GM19023 (cell line): Measurements from ENCODE around the gene ARHGEF4.
A peak's percentile ranks its signal among the peaks of the same experiment; 100 is the strongest.

Experiments
- ATAC-seq: cut with Tn5 transposase; IDR thresholded peaks from one replicate; pipeline ENCODE4 v1.9.1; 2021; ENCODE audit warnings: mild to moderate bottlenecking, moderate library complexity; ENCODE audit not compliant: unreplicated experiment

ARHGEF4 gene

DNA sequence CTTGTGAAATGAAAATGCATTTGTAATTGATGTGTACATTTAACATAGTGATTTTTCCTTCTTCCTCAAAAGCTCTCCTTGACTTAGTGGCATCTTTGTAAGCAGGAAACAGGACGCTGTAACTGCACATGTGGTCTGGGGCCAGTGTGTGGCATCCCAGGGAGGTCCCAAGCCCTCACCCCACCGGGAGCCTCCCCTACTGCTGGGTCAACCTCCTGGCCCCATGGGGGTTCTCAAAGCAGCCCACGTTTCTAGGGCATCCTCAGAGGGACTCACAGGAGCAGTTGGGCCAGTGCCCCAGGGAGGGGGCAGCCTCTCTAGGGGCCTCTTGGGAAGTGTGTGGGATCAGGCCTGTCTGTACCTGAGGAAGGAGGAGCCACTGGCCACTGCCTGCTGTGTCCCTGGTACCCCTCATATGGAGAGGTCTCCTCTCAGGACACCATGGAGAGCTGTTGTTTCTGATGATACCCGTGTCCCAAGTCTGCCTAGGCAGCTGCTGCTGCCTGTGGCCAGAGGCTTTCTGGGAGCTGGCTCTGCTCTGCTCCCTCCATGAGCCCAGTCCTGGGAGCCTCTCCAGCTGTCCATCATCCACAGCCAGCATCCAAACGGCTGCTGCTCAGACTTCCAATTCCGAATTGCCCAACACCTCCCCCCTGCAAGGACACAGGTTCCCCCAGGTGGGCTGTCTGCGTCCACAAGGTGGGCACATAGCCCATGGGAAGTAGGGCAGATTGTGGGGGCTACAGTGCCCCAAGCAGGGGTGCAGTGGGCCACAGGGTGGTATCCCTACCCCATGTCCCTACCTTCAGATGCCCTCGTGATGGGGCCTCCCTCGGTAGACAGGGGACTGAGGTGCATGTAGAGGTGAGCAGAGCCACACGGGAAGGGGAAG lies 13.4 kb downstream of the ARHGEF4 start:
- no peak for ATAC-seq

- ATAC-seq = no peak
Measured at GRCh38 chr2:130850788-130851623, 14.3 kb downstream of the ARHGEF4 start.

DNA sequence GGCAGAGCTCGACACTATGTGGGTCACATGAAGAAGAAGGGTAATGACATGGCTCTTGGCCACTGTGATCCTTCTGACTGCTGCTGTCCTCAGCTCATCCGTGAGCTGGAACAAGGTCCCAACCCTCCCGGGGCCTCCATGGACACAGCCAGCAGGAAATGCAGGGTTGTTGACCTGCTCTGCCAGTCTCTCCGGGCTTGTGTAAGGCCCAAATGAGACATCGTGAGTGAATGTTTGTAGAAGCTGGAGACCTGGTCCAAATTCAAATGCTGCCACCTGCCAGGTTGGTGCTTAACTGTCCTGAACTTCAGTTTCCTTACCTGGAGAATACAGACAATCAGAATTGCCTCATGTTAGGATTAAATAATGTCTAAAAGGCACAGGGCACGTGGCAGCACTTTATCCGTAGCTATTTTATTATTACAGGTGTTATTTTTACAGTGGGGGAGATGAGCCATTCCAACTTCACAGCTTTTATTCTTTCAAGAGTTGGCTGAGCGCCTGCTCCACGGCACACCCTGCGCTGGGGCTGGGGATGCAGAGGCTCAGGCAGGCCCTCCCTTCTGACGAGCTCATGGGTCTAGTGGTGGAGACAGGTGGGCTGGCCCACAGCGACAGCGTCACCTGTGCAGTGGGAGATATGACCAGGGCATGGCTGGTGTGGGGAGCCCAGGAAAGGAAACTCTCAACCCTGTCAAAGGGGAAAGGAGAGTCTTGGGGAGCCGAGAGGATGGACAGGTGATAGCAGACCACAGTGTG lies 15.1 kb downstream of the ARHGEF4 start:
- no peak for ATAC-seq

DNA sequence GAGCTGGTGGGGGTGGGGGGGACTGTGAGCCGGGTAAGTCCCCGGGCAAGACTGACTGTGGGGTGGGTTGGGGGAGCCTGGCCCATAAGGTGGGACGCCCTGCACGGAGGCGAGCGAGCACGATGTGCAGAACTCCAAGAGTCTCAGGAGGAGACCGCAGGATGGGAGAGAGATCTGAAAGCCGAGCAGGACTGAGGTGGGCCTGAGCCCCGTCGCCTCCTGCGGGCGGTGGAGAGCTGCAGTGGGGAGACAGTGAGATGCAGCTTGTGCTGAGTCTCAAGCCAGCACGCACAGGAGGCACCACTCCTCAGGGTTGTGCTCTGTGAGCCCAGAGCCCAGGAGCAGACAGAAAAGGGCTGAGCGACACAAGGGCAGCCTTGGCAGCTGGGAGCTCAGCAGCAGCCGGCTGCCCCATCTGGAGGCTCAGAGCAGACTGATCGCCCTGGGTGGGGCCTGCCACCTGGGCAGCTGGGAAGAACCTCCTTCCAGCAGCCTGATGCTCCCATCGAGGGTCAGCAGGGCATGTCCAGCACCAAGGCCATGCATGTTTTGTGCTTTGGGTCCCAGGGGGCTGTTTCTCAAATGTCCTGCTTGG lies 15.9 kb downstream of the ARHGEF4 start:
- ATAC-seq = no peak

DNA sequence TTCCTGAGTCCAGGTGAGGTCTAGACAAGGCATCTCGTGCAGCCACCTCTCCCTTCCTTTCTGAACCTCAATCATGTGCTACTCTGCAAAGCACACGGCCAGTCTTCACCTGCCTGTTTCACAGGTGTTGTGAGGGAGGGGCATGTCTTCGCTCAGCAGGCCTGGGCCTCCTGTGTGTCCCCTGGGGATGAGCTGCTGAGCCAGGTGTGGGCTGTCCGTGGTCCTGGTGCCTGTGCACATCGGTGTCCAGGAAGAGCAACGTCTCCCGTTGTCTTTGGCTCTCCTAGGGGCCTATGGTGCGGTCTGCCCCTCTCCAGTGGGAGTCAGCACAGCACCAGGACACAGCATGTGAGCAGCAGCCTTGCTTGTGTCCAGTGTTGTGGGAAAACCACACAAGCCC lies 16.7 kb downstream of the ARHGEF4 start:
- no peak for ATAC-seq

DNA sequence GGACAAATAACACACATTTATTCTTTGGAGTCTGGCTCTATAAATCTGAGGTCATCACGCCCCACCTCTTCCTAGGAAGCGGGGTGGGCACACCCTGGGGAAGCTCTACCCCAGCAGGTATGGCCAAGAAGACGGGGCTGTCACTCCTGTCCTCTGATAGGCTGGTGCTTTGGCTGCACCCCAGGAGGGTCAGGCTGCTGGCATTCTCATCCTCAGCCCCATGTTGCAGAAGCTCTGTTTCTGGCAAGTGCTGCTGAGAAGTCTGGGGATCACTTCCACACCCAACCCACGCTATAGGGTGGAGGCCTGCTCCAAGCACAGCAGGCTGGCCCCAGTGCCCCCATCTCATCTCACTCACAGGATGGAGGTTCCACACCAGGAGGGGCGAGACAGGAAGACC lies 17.6 kb downstream of the ARHGEF4 start:
- ATAC-seq = no peak

GRCh38 chr2:130864830-130865800 lies 28.4 kb downstream of the ARHGEF4 start:
- ATAC-seq = no peak

GRCh38 chr2:130869441-130870160 lies 32.9 kb downstream of the ARHGEF4 start:
- no peak for ATAC-seq

- no peak for ATAC-seq
Measured at GRCh38 chr2:130870161-130870485, 33.4 kb downstream of the ARHGEF4 start.

GRCh38 chr2:130870779-130871178 lies 34.1 kb downstream of the ARHGEF4 start:
- ATAC-seq = no peak

DNA sequence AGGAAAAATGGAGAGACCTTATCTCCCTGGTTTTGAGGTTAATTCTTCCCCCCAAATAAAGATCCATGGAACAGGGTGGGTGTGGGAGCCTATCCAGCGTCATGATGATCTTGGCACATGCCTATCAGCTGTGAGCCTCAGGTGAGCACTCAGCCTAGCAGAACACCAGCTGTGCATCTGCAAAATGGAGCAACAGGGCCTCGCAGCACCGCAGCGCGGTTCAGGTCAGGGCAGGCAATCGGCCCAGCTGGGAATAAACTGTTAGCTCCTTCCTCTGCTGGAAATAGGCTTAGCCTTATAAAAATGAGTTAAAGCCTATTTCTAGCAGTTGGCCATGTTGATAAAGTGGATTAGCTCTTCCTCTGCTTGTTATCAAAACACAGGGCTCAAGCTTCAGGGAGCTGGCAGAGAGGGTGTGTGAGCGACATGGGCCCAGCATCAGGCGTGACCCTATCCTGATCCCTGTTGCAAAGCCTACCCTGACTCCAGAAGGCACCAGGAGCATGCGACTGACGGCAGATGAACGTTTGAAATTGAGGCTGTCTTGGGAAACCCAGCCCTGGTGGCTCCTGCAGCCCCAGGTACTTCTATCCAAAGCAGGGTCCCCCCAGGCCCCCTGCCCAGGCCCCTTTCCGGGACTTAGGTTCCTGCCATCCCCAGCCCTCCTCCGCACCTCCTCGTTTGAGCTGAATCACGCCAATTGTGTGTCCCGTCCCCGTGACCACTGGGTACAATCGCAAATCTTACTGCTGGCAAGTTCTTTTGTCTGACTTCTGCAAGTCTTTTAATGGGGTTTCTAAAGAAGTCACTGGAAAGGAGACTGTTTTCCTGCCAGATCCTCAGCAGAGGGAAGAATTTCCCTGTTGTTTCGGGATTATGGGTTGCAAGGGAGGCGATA lies 35.4 kb downstream of the ARHGEF4 start:
- ATAC-seq = no peak

DNA sequence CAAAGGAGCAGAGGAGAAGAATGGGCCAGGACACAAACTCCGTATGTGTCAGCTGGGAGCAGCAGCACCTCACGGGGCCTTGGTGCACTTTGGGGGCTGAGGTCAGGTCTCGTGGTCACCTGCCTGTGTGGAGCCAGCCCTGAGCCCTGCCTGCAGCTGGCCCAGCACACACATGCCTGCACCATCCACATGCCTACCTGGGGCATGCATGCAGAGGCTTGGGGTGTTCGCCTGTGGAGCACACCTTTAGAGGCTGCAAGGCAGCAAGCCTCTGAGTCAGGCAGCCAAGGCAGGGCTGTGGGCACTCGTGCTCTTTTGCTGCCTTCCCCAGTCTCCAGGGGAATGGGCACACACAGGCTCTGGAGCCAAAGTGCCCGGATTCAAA lies 36.0 kb downstream of the ARHGEF4 start:
- no peak for ATAC-seq

DNA sequence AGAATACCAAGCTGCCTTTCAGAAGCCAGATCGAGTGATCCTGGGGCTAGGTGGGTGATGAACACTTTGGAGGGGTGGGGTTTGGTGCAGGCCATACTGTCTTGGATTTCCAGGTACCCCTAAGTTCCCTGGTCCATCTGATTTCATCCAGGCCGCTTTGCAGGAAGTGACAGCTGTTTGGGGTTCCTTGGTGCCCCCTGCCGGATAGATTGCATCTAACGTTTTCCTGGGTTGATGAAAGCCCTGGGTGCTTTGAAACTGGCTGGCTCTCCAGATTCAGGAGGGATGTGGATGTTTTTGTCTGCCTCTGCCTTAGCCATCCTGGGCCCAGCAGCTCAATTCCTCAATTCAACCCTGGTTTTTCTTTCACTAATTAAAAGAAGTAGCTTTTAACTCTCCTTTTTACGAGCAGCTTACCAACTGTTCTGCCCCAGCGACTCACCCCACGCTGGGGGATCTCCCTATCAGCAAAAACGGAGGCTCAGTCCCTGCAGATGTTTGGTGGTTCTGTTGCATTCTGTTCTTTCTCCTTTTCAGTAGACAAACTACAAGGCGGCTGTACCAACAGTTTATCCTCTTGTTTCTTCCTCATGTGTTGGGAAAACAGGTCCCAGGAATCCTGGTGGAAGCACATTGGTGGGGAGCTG lies 37.1 kb downstream of the ARHGEF4 start:
- ATAC-seq = peak; percentile 84

- no peak for ATAC-seq
Measured at GRCh38 chr2:130874512-130874911, 37.8 kb downstream of the ARHGEF4 start.

GRCh38 chr2:130875935-130876334 lies 39.2 kb downstream of the ARHGEF4 start:
- ATAC-seq = no peak

- no peak for ATAC-seq
Measured at GRCh38 chr2:130877258-130877657, 40.5 kb downstream of the ARHGEF4 start.

DNA sequence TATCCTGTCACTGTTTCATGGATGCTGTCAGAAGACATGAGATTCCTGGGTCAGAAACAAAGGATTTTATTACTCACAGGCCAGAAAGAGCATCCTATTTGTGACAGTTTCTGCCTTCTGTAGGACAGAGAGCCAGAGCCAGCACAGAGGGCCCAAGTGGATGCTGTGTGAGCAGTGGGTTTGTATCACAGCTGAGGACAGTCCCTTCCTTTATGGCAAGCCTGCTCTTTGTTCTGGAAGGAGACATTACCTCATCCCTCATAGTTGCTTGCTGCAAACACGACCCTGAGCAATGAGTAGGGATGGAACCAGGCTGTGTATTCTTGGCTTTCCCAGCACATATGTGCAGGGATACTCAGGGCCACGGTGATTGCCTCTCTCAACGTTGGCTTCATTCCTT lies 41.6 kb downstream of the ARHGEF4 start:
- ATAC-seq = no peak

DNA sequence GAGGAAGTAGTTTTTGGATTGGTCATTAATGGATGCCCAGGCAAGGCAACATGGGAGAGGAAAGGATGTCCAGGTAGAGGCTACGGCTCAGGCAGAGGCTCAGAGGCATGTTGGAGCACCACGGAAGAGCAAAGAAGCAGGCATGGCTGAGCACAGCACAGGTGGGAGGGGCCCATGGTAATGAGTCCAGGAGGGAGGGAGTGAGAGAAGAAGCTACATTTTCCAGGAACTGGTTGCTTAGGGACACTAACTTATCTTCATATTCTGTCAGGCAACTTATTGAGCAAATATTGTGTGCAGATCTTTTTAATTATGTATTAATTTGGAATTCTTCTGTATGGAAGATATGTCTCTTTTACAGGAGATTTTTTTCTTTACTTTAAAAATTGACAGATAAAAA lies 42.2 kb downstream of the ARHGEF4 start:
- ATAC-seq = no peak
